Smooth muscle cell (in vitro differentiated cells): ENCODE measurements around the gene LIPI. TPM values are rescaled to one million over a fixed set of nuclear protein-coding genes. Genes with fewer than 3 reads are reported as not detected.
"Not testable (repeated sequence)": the region's sequence is repeated elsewhere in the genome, so short reads cannot be mapped to it uniquely, and the experiment has no call there.

Experiments
- DNase-seq: peaks from one replicate; lab custom pipeline; 2025; ENCODE audit not compliant: unreplicated experiment; lab: John Stamatoyannopoulos, UW
- H2AFZ ChIP-seq: fragments of 200-600 bp; sonication (generic); 2 replicates; pipeline ENCODE4 v1.6.0; 2016; ENCODE audit warnings: antibody characterized with exemption, low read depth, mild to moderate bottlenecking
- H3F3A ChIP-seq: fragments of 200-600 bp; sonication (generic); 2 replicates; pipeline ENCODE4 v1.6.0; 2017; ENCODE audit warnings: antibody characterized with exemption, low read depth
- H3K27ac ChIP-seq: fragments of 200-600 bp; sonication (generic); 2 replicates; pipeline ENCODE4 v1.5.1; 2016; ENCODE audit warnings: low read depth, mild to moderate bottlenecking
- H3K27me3 ChIP-seq: fragments of 200-600 bp; sonication (generic); 2 replicates; pipeline ENCODE4 v1.6.1; 2016; ENCODE audit warnings: low read depth, mild to moderate bottlenecking
- H3K36me3 ChIP-seq: fragments of 200-600 bp; sonication (generic); 2 replicates; pipeline ENCODE4 v1.5.1; 2016; ENCODE audit warnings: low read depth
- H3K4me1 ChIP-seq: fragments of 200-600 bp; sonication (generic); 2 replicates; pipeline ENCODE4 v1.5.1; 2016; ENCODE audit warnings: low read depth
- H3K4me2 ChIP-seq: fragments of 200-600 bp; sonication (generic); 2 replicates; pipeline ENCODE4 v1.6.0; 2016; ENCODE audit warnings: mild to moderate bottlenecking
- H3K4me3 ChIP-seq: fragments of 200-600 bp; sonication (generic); 2 replicates; pipeline ENCODE4 v1.5.1; 2016; ENCODE audit warnings: mild to moderate bottlenecking
- H3K79me2 ChIP-seq: fragments of 200-600 bp; sonication (generic); 2 replicates; pipeline ENCODE4 v1.6.0; 2016; ENCODE audit warnings: low read depth, mild to moderate bottlenecking
- H3K9ac ChIP-seq: fragments of 200-600 bp; sonication (generic); 2 replicates; pipeline ENCODE4 v1.6.0; 2016; ENCODE audit warnings: low read depth
- H3K9me3 ChIP-seq: fragments of 200-600 bp; sonication (generic); replicated peaks from 2 replicates; pipeline ENCODE4 v1.5.1; 2016; ENCODE audit warnings: low read depth
- H4K20me1 ChIP-seq: fragments of 200-600 bp; sonication (generic); 2 replicates; pipeline ENCODE4 v1.6.0; 2016; ENCODE audit warnings: low read depth
- WGBS: methylation state at CpG from one replicate; pipeline ENCODE4 v1.1.7; 2016; ENCODE audit warnings: low lambda C conversion rate; 5-methylcytosine and 5-hydroxymethylcytosine counted together
- polyA plus RNA-seq: library from polyadenylated mRNA; unstranded; fragments of >200 nt; fragmentation: Nextera tagmentation; extraction: Ambion mirVana; gene quantifications from 2 replicates; pipeline ENCODE4 v1.2.1, GENCODE V29; 2016
- total RNA-seq: library from RNA; depleted of rRNA; stranded (reverse); fragments of >200 nt; gene quantifications from 2 replicates; pipeline ENCODE4 v1.2.3, GENCODE V29; 2014
- TF ChIP-seq, protein P1 (sequence below): fragments of 200-600 bp; sonication (generic); IDR thresholded peaks from 2 replicates; pipeline ENCODE4 v1.5.1; 2017; ENCODE audit warnings: borderline replicate concordance, mild to moderate bottlenecking, antibody characterized with exemption; ENCODE audit not compliant: insufficient read depth, poor library complexity, severe bottlenecking

The LIPI gene
- total and polyA plus RNA-seq, 2 experiments from 2014 or later: not detected

DNA sequence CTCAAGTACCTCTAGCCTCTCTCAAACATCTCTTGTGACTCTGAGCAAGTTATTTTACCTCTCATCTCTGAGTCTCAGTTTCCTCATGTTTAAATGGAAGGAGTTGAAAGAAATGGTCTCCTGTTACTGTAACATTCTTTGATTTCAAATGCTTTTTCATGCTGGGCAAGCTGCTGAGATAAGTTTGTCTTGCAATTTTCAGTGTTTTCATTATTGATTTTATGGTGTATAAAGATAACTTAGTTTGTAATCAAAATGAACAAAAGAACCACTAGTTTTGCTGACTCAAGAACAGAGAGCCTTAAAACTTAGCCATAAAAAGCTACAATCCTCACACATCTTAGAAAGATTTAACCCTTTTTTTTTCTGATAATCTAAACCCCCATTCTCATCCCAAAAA, 4.5 kb downstream of the LIPI start:
- H3K4me2 ChIP-seq: no peak overlapping the region
- H3K4me3 ChIP-seq: no peak overlapping the region

DNA sequence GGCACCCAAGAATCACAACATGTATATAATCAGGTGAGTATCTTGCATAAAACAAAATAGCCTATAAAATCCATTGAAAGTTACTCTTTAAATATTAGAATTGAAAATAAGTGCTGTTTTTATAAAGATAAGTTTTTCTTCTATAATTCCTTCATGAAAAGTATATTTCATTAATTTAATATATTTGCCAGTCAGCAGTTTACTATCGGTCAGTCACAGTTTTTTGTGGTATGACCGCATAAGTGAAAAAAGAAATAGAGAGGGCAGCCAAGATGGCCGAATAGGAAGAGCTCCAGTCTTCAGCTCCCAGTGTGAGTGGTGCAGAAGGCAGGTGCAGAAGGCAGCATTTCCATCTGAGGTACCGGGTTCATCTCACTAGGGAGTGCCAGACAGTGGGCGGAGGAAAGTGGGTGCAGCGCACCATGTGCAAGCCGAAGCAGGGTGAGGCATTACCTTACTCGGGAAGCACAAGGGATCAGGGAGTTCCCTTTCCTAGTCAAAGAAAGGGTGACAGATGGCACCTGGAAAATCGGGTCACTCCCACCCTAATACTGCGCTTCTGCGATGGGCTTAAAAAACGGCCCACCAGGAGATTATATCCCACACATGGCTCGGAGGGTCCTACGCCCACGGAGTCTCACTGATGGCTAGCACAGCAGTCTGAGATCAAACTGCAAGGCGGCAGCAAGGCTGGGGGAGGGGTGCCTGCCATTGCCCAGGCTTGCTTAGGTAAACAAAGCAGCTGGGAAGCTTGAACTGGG, 44.1 kb downstream of the LIPI start:
- H3K4me3 ChIP-seq, H2AFZ ChIP-seq: not testable (repeated sequence)
- 83% methylated on average over 16 of the region's 16 CpGs for WGBS

More for the DNA sequence above, 4.5 kb downstream of the LIPI start:
- Histone ChIP-seq H3K4me1 (no peaks in the 10 kb centered on the region), H3K9ac (no peak overlapping the region), H3F3A (no peaks in the 10 kb centered on the region), H4K20me1 (no peaks in the 10 kb centered on the region), H3K9me3 (no peaks in the 10 kb centered on the region), H3K79me2 (no peaks in the 10 kb centered on the region), H3K27me3 (no peaks in the 10 kb centered on the region), H3K36me3 (no peaks in the 10 kb centered on the region), H3K27ac (no peak overlapping the region), H2AFZ (no peak overlapping the region)
- TF ChIP-seq, protein P1, sequence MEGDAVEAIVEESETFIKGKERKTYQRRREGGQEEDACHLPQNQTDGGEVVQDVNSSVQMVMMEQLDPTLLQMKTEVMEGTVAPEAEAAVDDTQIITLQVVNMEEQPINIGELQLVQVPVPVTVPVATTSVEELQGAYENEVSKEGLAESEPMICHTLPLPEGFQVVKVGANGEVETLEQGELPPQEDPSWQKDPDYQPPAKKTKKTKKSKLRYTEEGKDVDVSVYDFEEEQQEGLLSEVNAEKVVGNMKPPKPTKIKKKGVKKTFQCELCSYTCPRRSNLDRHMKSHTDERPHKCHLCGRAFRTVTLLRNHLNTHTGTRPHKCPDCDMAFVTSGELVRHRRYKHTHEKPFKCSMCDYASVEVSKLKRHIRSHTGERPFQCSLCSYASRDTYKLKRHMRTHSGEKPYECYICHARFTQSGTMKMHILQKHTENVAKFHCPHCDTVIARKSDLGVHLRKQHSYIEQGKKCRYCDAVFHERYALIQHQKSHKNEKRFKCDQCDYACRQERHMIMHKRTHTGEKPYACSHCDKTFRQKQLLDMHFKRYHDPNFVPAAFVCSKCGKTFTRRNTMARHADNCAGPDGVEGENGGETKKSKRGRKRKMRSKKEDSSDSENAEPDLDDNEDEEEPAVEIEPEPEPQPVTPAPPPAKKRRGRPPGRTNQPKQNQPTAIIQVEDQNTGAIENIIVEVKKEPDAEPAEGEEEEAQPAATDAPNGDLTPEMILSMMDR: no peak
- no peak for DNase-seq

DNA sequence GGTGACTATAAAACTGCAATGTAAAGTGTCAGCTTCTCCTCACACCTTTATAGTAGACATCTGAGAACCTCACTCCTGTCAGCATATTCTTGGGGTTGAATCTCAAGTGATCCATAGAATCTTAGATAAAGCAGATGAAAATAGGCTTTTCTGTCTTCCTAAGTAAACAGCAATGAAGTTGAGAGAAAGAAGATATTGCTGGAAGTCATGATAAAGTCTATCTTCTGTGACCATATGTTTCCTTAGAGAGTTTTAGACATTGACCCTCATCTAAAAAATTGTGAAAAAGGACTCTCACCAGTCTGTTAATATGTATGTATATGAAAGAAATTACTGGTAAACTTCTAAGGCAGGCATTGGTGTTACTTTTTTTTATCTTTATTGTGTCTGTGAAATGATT, 66.8 kb downstream of the LIPI start:
- Histone ChIP-seq H3K4me2 (no peak overlapping the region), H3K9me3 (no peaks in the 10 kb centered on the region), H3K4me3 (no peak overlapping the region), H3K36me3 (no peaks in the 10 kb centered on the region), H4K20me1 (no peaks in the 10 kb centered on the region), H3K79me2 (no peaks in the 10 kb centered on the region), H3K9ac (no peak overlapping the region), H3K4me1 (no peaks in the 10 kb centered on the region), H3K27me3 (no peaks in the 10 kb centered on the region), H2AFZ (no peak overlapping the region), H3K27ac (no peak overlapping the region), H3F3A (no peaks in the 10 kb centered on the region)
- no peak for DNase-seq
- TF ChIP-seq, protein P1: no peak

More for the DNA sequence above, 44.1 kb downstream of the LIPI start:
- H3K36me3 ChIP-seq, H3K27me3 ChIP-seq, H4K20me1 ChIP-seq, H3K79me2 ChIP-seq, H3F3A ChIP-seq, H3K27ac ChIP-seq, H3K4me1 ChIP-seq, H3K9ac ChIP-seq, DNase-seq, H3K4me2 ChIP-seq, H3K9me3 ChIP-seq: not testable (repeated sequence)

DNA sequence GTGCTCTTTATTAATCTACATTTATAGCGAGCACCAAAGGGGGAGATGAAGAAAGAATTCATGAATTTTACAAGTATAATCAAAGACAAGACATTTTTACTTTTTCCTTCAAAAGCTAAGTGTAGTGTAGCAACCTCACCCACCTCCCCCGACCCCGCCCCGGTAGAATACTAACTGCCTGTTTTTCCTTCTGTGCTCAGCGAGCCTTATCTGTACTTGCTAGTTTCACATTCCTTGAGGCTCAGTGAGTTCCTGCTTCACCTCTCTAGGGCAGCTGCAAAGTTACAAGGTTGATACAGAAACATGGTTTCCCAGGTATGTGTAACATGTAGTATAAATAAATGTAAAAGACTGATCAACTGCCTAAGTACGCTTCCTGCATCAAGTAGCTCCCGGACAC, 86.5 kb downstream of the LIPI start:
- Histone ChIP-seq H3K4me2 (no peak overlapping the region), H3K9me3 (peaks cover 4% of the 10 kb centered on the region), H3K27ac (no peak overlapping the region), H3K36me3 (no peaks in the 10 kb centered on the region), H3K4me1 (no peaks in the 10 kb centered on the region), H3K9ac (no peak overlapping the region), H3K79me2 (no peaks in the 10 kb centered on the region), H3K27me3 (no peaks in the 10 kb centered on the region), H4K20me1 (no peaks in the 10 kb centered on the region), H2AFZ (no peak overlapping the region), H3K4me3 (no peak overlapping the region), H3F3A (no peaks in the 10 kb centered on the region)
- no peak for DNase-seq
- TF ChIP-seq, protein P1: no peak
- 98% methylated on average over 7 of the region's 7 CpGs for WGBS
